Activated T-helper 1 cell treated with anti-CD3 and anti-CD28 coated beads, Interleukin-12 subunit alpha, Interleukin-12 subunit beta, Interleukin-2, Interleukin-4 antibody, amounts not matched to agents 30 ng/mL and 10 ng/mL and 1 ng/mL, durations not matched to agents 14 hours and 24 hours and 36 hours (primary cell): ENCODE measurements around the gene TM9SF2. TPM values are rescaled to one million over a fixed set of nuclear protein-coding genes. Genes with fewer than 3 reads are reported as not detected.
A peak's percentile ranks its signal among the peaks of the same experiment; 100 is the strongest.

Source experiments
- DNase-seq: peaks from one replicate; pipeline ENCODE4 v3.0.0; 2021; ENCODE audit warnings: low spot score
- H3K27ac Mint-ChIP-seq: one replicate; pipeline ENCODE4 v1.8.0; 2021; ENCODE audit warnings: mild to moderate bottlenecking, mixed read lengths
- H3K27me3 Mint-ChIP-seq: one replicate; pipeline ENCODE4 v1.8.0; 2022; ENCODE audit warnings: mild to moderate bottlenecking, moderate library complexity, mixed read lengths; ENCODE audit not compliant: insufficient read depth
- H3K36me3 Mint-ChIP-seq: one replicate; pipeline ENCODE4 v1.8.0; 2021; ENCODE audit warnings: low read depth, mixed read lengths
- H3K4me1 Mint-ChIP-seq: one replicate; pipeline ENCODE4 v1.8.0; 2021; ENCODE audit warnings: low read depth, mixed read lengths
- H3K4me3 Mint-ChIP-seq: one replicate; pipeline ENCODE4 v1.8.0; 2021; ENCODE audit warnings: mild to moderate bottlenecking, moderate library complexity, mixed read lengths
- H3K9me3 Mint-ChIP-seq: one replicate; pipeline ENCODE4 v1.8.0; 2021; ENCODE audit warnings: mixed read lengths
- intact Hi-C: fragments of 100-400 bp; cut with micrococcal nuclease; formaldehyde crosslinking; loops from one replicate; pipeline ENCODE4 v1.15.1; 2024
- total RNA-seq: library from RNA; stranded (reverse); gene quantifications from 2 replicates; pipeline ENCODE4 v1.2.3, GENCODE V29; 2022

The TM9SF2 gene
- total RNA-seq, 1 donor from 2014 or later, result 59.1 TPM

DNA sequence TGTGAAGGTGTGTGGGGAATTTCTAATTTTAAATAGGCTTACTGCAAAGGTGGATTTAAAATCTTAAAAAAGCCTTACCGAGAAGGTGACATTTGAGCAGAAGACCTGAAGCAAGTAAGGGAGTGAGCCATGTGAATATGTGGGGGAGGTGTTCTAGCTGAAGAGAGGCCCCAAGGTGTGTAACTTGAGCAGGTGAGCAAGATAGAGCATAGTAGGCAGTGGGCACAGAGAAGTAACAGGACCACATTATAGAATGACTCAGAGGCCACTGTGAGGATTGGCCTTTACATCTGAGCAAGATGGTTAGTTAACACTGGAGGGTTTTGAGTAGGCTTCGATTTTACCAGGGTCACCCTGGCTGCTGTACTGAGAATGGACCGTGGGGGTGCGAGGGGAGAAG is 22.6 kb downstream of the TM9SF2 start:
- intact Hi-C loops, result no loop called here
- H3K9me3 Mint-ChIP-seq, result no peaks in the 10 kb centered on the region
- peaks cover 43% of the 10 kb centered on the region for H3K36me3 Mint-ChIP-seq
- DNase-seq, result no peak
- peaks cover 36% of the 10 kb centered on the region for H3K4me1 Mint-ChIP-seq
- H3K27me3 Mint-ChIP-seq, result no peaks in the 10 kb centered on the region
- no peak overlapping the region for H3K4me3 Mint-ChIP-seq
- peak overlapping the region; percentile 26 for H3K27ac Mint-ChIP-seq

DNA sequence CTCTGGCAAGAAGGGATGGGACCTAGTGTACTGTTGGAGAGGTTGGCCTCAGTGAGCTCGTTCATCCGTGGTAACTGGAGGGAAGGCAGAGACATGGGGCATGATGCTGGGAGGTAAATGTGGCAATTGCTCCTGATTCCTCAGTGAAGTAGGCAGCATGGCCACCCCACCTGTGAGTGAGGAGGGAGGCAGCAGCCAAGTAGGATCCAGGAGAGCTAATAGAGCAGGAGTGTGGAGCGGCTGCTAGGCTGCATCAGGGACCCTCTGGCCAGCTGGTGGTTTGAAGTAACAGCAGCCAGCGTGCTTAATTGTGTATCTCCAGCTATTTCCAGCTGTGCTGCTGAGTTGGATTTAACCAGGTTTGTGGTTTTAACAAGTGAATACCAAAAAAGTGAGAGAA is 24.7 kb downstream of the TM9SF2 start:
- Mint-ChIP-seq H3K36me3 (peaks cover 41% of the 10 kb centered on the region), H3K4me1 (peaks cover 36% of the 10 kb centered on the region), H3K27me3 (no peaks in the 10 kb centered on the region), H3K27ac (peak overlapping the region; percentile 21), H3K4me3 (no peak overlapping the region), H3K9me3 (no peaks in the 10 kb centered on the region)
- intact Hi-C loops, result loop anchor here (2.0 to 5.0 kb wide), 2 partner anchors 17 to 86 kb away; no protein-coding TSS in a partner anchor
- DNase-seq, result no peak

- peaks cover 38% of the 10 kb centered on the region for H3K36me3 Mint-ChIP-seq
Measured at GRCh38 chr13:99526549-99526948, 25.3 kb downstream of the TM9SF2 start.

DNA sequence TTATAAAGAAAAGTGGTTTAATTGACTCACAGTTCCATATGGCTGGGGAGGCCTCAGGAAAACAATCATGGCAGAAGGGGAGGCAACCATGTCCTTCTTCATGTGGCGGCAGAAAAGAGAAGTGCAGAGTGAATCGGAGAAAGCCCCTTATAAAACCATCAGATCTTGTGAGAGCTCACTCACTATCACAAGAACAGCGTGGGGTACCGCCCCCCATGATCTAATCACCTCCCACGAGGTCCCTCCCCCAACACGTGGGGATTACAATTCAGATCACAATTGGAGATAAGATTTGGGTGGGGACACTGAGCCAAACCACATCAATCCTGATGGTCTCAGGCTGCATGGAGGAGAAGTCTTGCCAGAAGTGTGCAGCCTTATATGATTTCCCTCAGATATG is 26.0 kb downstream of the TM9SF2 start:
- intact Hi-C loops, result loop anchor here (2.0 to 5.0 kb wide), 2 partner anchors 16 to 85 kb away; no protein-coding TSS in a partner anchor
- Mint-ChIP-seq H3K9me3 (no peaks in the 10 kb centered on the region), H3K4me3 (no peak overlapping the region), H3K27ac (no peak overlapping the region), H3K4me1 (peaks cover 36% of the 10 kb centered on the region), H3K27me3 (no peaks in the 10 kb centered on the region), H3K36me3 (peaks cover 40% of the 10 kb centered on the region)
- no peak for DNase-seq

More at GRCh38 chr13:99526549-99526948, 25.3 kb downstream of the TM9SF2 start:
- Mint-ChIP-seq H3K27me3 (no peaks in the 10 kb centered on the region), H3K9me3 (no peaks in the 10 kb centered on the region), H3K4me3 (peak overlapping the region; percentile 12), H3K27ac (no peak overlapping the region), H3K4me1 (peaks cover 36% of the 10 kb centered on the region)
- intact Hi-C loops, result loop anchor here (2.0 to 5.0 kb wide), 2 partner anchors 16 to 86 kb away; no protein-coding TSS in a partner anchor
- DNase-seq, result no peak

DNA sequence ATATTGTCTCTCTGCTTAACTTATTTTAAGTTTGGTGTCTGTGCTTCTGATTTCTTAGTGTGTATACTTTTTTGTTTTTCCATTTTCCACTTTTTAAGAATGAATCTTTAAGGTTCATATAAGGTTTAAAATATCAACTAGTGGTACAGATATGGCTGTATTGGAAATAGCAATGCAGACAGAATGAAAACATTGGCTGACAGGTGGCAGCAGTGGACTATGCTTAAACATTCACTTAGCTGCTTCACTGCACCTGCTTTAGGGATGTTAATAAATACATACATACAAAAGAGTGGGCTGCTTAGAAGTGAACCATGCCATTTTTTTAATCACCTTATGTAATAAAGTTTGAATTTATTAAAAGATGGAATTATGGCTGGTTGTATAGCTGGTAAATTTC is 27.3 kb downstream of the TM9SF2 start:
- intact Hi-C loops, result loop anchor here (5.0 kb wide), 1 partner anchor 84 kb away; no protein-coding TSS in a partner anchor
- H3K27ac Mint-ChIP-seq, result no peak overlapping the region

GRCh38 chr13:99536023-99536422 is 34.8 kb downstream of the TM9SF2 start:
- no peaks in the 10 kb centered on the region for H3K9me3 Mint-ChIP-seq
- DNase-seq, result no peak
- intact Hi-C loops, result no loop called here
- H3K4me3 Mint-ChIP-seq, result no peak overlapping the region
- no peaks in the 10 kb centered on the region for H3K27me3 Mint-ChIP-seq
- no peak overlapping the region for H3K27ac Mint-ChIP-seq
- H3K4me1 Mint-ChIP-seq, result peaks cover 18% of the 10 kb centered on the region
- peaks cover 38% of the 10 kb centered on the region for H3K36me3 Mint-ChIP-seq

More for the DNA sequence above, 27.3 kb downstream of the TM9SF2 start:
- Mint-ChIP-seq H3K9me3 (no peaks in the 10 kb centered on the region), H3K27me3 (no peaks in the 10 kb centered on the region), H3K4me3 (no peak overlapping the region), H3K4me1 (peaks cover 35% of the 10 kb centered on the region), H3K36me3 (peaks cover 39% of the 10 kb centered on the region)
- no peak for DNase-seq

- H3K4me3 Mint-ChIP-seq, result no peak overlapping the region
- intact Hi-C loops, result loop anchor here (1.0 to 5.0 kb wide), 2 partner anchors 8 to 852 kb away; no protein-coding TSS in a partner anchor
- H3K27me3 Mint-ChIP-seq, result no peaks in the 10 kb centered on the region
- H3K9me3 Mint-ChIP-seq, result no peaks in the 10 kb centered on the region
- H3K36me3 Mint-ChIP-seq, result peaks cover 54% of the 10 kb centered on the region
- no peak for DNase-seq
- peaks cover 39% of the 10 kb centered on the region for H3K4me1 Mint-ChIP-seq
- peak overlapping the region; percentile 6 for H3K27ac Mint-ChIP-seq
Measured at GRCh38 chr13:99540530-99540929, 39.3 kb downstream of the TM9SF2 start.

GRCh38 chr13:99542788-99543406 is 41.6 kb downstream of the TM9SF2 start:
- Mint-ChIP-seq H3K27me3 (no peaks in the 10 kb centered on the region), H3K9me3 (no peaks in the 10 kb centered on the region), H3K27ac (peak overlapping the region; percentile 35), H3K36me3 (peaks cover 61% of the 10 kb centered on the region), H3K4me3 (peak overlapping the region; percentile 46), H3K4me1 (peaks cover 43% of the 10 kb centered on the region)
- peak; percentile 53 for DNase-seq
- intact Hi-C loops, result loop anchor here (1.0 to 5.0 kb wide), 6 partner anchors 14 to 849 kb away; partner anchors contain the start of gene CLYBL

- H3K4me3 Mint-ChIP-seq, result no peak overlapping the region
- no peak for DNase-seq
- intact Hi-C loops, result no loop called here
- H3K9me3 Mint-ChIP-seq, result no peaks in the 10 kb centered on the region
- peaks cover 43% of the 10 kb centered on the region for H3K4me1 Mint-ChIP-seq
- no peak overlapping the region for H3K27ac Mint-ChIP-seq
- H3K36me3 Mint-ChIP-seq, result peaks cover 71% of the 10 kb centered on the region
- H3K27me3 Mint-ChIP-seq, result no peaks in the 10 kb centered on the region
Measured at GRCh38 chr13:99545361-99545760, 44.1 kb downstream of the TM9SF2 start.

- DNase-seq, result no peak
- Mint-ChIP-seq H3K27me3 (no peaks in the 10 kb centered on the region), H3K9me3 (no peaks in the 10 kb centered on the region), H3K36me3 (peaks cover 68% of the 10 kb centered on the region), H3K27ac (no peak overlapping the region), H3K4me1 (peaks cover 37% of the 10 kb centered on the region), H3K4me3 (no peak overlapping the region)
- intact Hi-C loops, result no loop called here
Measured at GRCh38 chr13:99545979-99546378, 44.7 kb downstream of the TM9SF2 start.

GRCh38 chr13:99546878-99547277 is 45.6 kb downstream of the TM9SF2 start:
- Mint-ChIP-seq H3K4me1 (peaks cover 30% of the 10 kb centered on the region), H3K4me3 (no peak overlapping the region)
- intact Hi-C loops, result no loop called here

GRCh38 chr13:99548448-99548847 is 47.2 kb downstream of the TM9SF2 start:
- Mint-ChIP-seq H3K9me3 (no peaks in the 10 kb centered on the region), H3K27me3 (no peaks in the 10 kb centered on the region), H3K4me3 (no peak overlapping the region), H3K4me1 (peaks cover 16% of the 10 kb centered on the region), H3K36me3 (peaks cover 61% of the 10 kb centered on the region), H3K27ac (no peak overlapping the region)
- no peak for DNase-seq
- intact Hi-C loops, result loop anchor here (1.0 kb wide), 1 partner anchor 8 kb away; no protein-coding TSS in a partner anchor

More at GRCh38 chr13:99546878-99547277, 45.6 kb downstream of the TM9SF2 start:
- no peaks in the 10 kb centered on the region for H3K27me3 Mint-ChIP-seq
- no peaks in the 10 kb centered on the region for H3K9me3 Mint-ChIP-seq
- DNase-seq, result no peak
- H3K36me3 Mint-ChIP-seq, result peaks cover 67% of the 10 kb centered on the region
- H3K27ac Mint-ChIP-seq, result no peak overlapping the region

DNA sequence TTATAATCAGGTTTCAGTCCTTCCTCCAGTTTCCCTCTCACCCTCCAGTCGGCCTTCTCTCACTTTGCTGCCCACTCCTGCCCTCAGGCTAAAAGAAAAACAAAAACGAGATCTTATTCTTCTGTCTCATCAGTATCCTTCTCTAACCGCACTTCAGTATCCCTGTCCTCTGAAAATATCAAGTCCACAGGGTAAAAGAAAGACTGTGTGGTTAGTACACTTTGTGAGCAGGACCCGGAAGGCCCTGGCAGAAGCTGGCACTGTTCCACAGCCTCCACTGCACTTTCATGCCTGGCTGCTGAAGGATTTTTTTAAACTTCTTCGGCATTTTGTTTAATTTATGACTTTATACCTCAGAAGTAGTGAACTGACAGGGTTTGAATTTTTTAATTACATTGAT is 51.8 kb downstream of the TM9SF2 start:
- peaks cover 56% of the 10 kb centered on the region for H3K36me3 Mint-ChIP-seq
- DNase-seq, result no peak
- intact Hi-C loops, result no loop called here
- no peaks in the 10 kb centered on the region for H3K9me3 Mint-ChIP-seq
- H3K27ac Mint-ChIP-seq, result no peak overlapping the region
- H3K4me3 Mint-ChIP-seq, result no peak overlapping the region
- no peaks in the 10 kb centered on the region for H3K27me3 Mint-ChIP-seq
- peaks cover 23% of the 10 kb centered on the region for H3K4me1 Mint-ChIP-seq
